ENCODE measurements around the gene URI1.

GRCh38 chr19:29923653-29924052 is 18.4 kb upstream of the URI1 start:
- TF ChIP-seq CTCF (IDR thresholded peaks at IDR 0.05; ENCODE audit: borderline replicate concordance, extremely low read depth, low read length, poor library complexity, severe bottlenecking) (peak; percentile 9), EZH2 (IDR thresholded peaks at IDR 0.05; ENCODE audit: borderline replicate concordance, low read depth, low read length, severe bottlenecking) (no peak)
